M059J (cell line): ENCODE measurements around the gene SPDYA. TPM values are rescaled to one million over a fixed set of nuclear protein-coding genes. Genes with fewer than 3 reads are reported as not detected.

Source experiments
- total RNA-seq: library from RNA; depleted of rRNA; stranded (reverse); fragments of >200 nt; shearing (Covaris generic); gene quantifications from 2 replicates; pipeline ENCODE4 v1.2.3, GENCODE V29; 2014; rRNA removed

SPDYA gene
- total RNA-seq, 1 experiment from 2014 or later: 0.12 TPM

Other genes starting within 250 kb of the SPDYA start
- gene PPP1CB, start 59.0 kb upstream of the SPDYA start, total RNA-seq: 113 and 163 TPM in 2 replicates
- gene TRMT61B, start 59.5 kb downstream of the SPDYA start, total RNA-seq: 12.2 and 18.2 TPM in 2 replicates
- 32.3 and 46.0 TPM in 2 replicates for gene WDR43, start 83.8 kb downstream of the SPDYA start, total RNA-seq
- gene TOGARAM2, start 170.5 kb downstream of the SPDYA start, total RNA-seq: not detected in 2 replicates